SK-N-SH treated with all-trans-retinoic acid at 6 μM for 48 hours (cell line): ENCODE results near the gene PTPRT.

Experiments
- ATAC-seq: fragments of 200-7000 bp; cut with Tn5 transposase; 3 replicates; pipeline ENCODE4 v1.9.1; 2020; ENCODE audit warnings: mild to moderate bottlenecking, moderate library complexity
- ARNTL ChIP-seq: fragments of 450-650 bp; formaldehyde crosslinking; IDR thresholded peaks from 2 replicates; pipeline ENCODE4 v1.5.0; 2020; ENCODE audit warnings: low read depth, mild to moderate bottlenecking, moderate library complexity, borderline replicate concordance
- BACH2 ChIP-seq: fragments of 250-450 bp; sonication (Bioruptor Pico); IDR thresholded peaks from 2 replicates; pipeline ENCODE4 v1.9.0; 2021; ENCODE audit warnings: mild to moderate bottlenecking, borderline replicate concordance
- CSDC2 ChIP-seq: fragments of 250-450 bp; sonication (Bioruptor Pico); IDR thresholded peaks from 2 replicates; pipeline ENCODE4 v1.5.0; 2020; ENCODE audit warnings: mild to moderate bottlenecking, moderate library complexity
- ESRRG ChIP-seq: fragments of 250-450 bp; sonication (Bioruptor Pico); IDR thresholded peaks from 2 replicates; pipeline ENCODE4 v1.6.1; 2021; ENCODE audit warnings: mild to moderate bottlenecking
- GLIS3 ChIP-seq: fragments of 250-450 bp; sonication (Bioruptor Pico); IDR thresholded peaks from 2 replicates; pipeline ENCODE4 v1.5.0; 2020; ENCODE audit warnings: mild to moderate bottlenecking, moderate library complexity
- ISL1 ChIP-seq: fragments of 250-450 bp; sonication (Bioruptor Pico); IDR thresholded peaks from 2 replicates; pipeline ENCODE4 v2.1.2; 2022; ENCODE audit warnings: mild to moderate bottlenecking, moderate library complexity
- OSR1 ChIP-seq: fragments of 250-450 bp; sonication (Bioruptor Pico); IDR thresholded peaks from 2 replicates; pipeline ENCODE4 v1.8.0; 2022; ENCODE audit warnings: moderate library complexity, mild to moderate bottlenecking, inconsistent platforms
- PPARA ChIP-seq: fragments of 250-450 bp; sonication (Bioruptor Pico); IDR thresholded peaks from 2 replicates; pipeline ENCODE4 v1.5.0; 2020; ENCODE audit warnings: mild to moderate bottlenecking, borderline replicate concordance
- RARB ChIP-seq: fragments of 250-450 bp; sonication (Bioruptor Pico); IDR thresholded peaks from 2 replicates; pipeline ENCODE4 v1.8.0; 2021; ENCODE audit warnings: mild to moderate bottlenecking, moderate library complexity
- SNAI2 ChIP-seq: fragments of 250-450 bp; sonication (Bioruptor Pico); IDR thresholded peaks from 2 replicates; pipeline ENCODE4 v1.5.0; 2020; ENCODE audit warnings: mild to moderate bottlenecking, moderate library complexity
- TCF4 ChIP-seq: fragments of 250-450 bp; sonication (Bioruptor Pico); IDR thresholded peaks from 2 replicates; pipeline ENCODE4 v1.8.0; 2021; ENCODE audit warnings: mild to moderate bottlenecking, moderate library complexity, borderline replicate concordance
- TOX ChIP-seq: fragments of 250-450 bp; sonication (Bioruptor Pico); IDR thresholded peaks from 2 replicates; pipeline ENCODE4 v1.8.0; 2021; ENCODE audit warnings: mild to moderate bottlenecking, moderate library complexity, borderline replicate concordance
- ZC3H10 ChIP-seq: fragments of 250-450 bp; sonication (Bioruptor Pico); IDR thresholded peaks from 2 replicates; pipeline ENCODE4 v1.5.1; 2021; ENCODE audit warnings: mild to moderate bottlenecking, moderate library complexity
- ZFP3 ChIP-seq: fragments of 250-450 bp; sonication (Bioruptor Pico); IDR thresholded peaks from 2 replicates; pipeline ENCODE4 v1.5.0; 2020; ENCODE audit warnings: mild to moderate bottlenecking, moderate library complexity
- ZFP30 ChIP-seq: fragments of 450-650 bp; formaldehyde crosslinking; IDR thresholded peaks from 2 replicates; pipeline ENCODE4 v1.5.0; 2022; ENCODE audit warnings: mild to moderate bottlenecking, moderate library complexity
- ZNF565 ChIP-seq: fragments of 450-650 bp; formaldehyde crosslinking; conservative IDR thresholded peaks from 2 replicates; pipeline ENCODE4 v1.5.0; 2020; ENCODE audit warnings: low read depth, mild to moderate bottlenecking, moderate library complexity
- ZNF70 ChIP-seq: fragments of 450-650 bp; formaldehyde crosslinking; IDR thresholded peaks from 2 replicates; pipeline ENCODE4 v1.5.0; 2020; ENCODE audit warnings: mild to moderate bottlenecking, moderate library complexity
- ZNF8 ChIP-seq: fragments of 450-650 bp; formaldehyde crosslinking; IDR thresholded peaks from 2 replicates; pipeline ENCODE4 v1.5.0; 2020; ENCODE audit warnings: mild to moderate bottlenecking, moderate library complexity
- TF ChIP-seq, protein P1 (sequence below): fragments of 250-450 bp; sonication (Bioruptor Pico); IDR thresholded peaks from 2 replicates; pipeline ENCODE4 v1.5.1; 2020; ENCODE audit warnings: low read depth, mild to moderate bottlenecking, moderate library complexity
- TF ChIP-seq, protein P2 (sequence below): fragments of 250-450 bp; sonication (Bioruptor Pico); IDR thresholded peaks from 2 replicates; pipeline ENCODE4 v1.5.1; 2021; ENCODE audit warnings: mild to moderate bottlenecking, moderate library complexity
- TF ChIP-seq, protein P3 (sequence below): fragments of 250-450 bp; sonication (Bioruptor Pico); IDR thresholded peaks from 2 replicates; pipeline ENCODE4 v1.8.0; 2021; ENCODE audit warnings: low read depth, mild to moderate bottlenecking, moderate library complexity, borderline replicate concordance
- TF ChIP-seq, protein P4 (sequence below): fragments of 250-450 bp; sonication (Bioruptor Pico); IDR thresholded peaks from 2 replicates; pipeline ENCODE4 v1.5.0; 2020; ENCODE audit warnings: mild to moderate bottlenecking, moderate library complexity
- TF ChIP-seq, protein P5 (sequence below): fragments of 250-450 bp; sonication (Bioruptor Pico); IDR thresholded peaks from 2 replicates; pipeline ENCODE4 v1.8.0; 2020; ENCODE audit warnings: mild to moderate bottlenecking, moderate library complexity, borderline replicate concordance

The PTPRT gene

DNA sequence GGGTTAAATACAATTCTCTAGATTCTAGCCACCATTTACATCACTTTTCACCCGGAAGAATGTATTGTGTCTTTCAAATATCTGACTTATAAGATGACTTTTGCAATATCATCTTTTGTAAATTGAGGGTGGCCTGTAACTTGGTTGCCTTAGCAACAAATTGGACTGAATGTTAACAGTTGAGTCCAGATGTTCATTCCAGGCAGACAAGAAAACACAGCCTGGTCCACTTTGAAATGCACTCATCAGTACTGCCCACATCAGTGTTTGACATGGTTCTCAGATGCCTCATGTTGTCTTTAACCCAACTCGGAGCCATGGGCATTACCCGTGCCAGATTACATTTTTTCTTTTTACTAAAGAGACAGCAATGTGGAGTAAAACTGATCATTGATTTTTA is 789.9 kb downstream of the PTPRT start (continued):
- no peak for TF ChIP-seq ZNF565 (CRISPR knock-in tag)
- TF ChIP-seq SNAI2 (CRISPR knock-in tag), result no peak
- TF ChIP-seq ZC3H10 (CRISPR knock-in tag), result no peak
- TF ChIP-seq, protein P1, sequence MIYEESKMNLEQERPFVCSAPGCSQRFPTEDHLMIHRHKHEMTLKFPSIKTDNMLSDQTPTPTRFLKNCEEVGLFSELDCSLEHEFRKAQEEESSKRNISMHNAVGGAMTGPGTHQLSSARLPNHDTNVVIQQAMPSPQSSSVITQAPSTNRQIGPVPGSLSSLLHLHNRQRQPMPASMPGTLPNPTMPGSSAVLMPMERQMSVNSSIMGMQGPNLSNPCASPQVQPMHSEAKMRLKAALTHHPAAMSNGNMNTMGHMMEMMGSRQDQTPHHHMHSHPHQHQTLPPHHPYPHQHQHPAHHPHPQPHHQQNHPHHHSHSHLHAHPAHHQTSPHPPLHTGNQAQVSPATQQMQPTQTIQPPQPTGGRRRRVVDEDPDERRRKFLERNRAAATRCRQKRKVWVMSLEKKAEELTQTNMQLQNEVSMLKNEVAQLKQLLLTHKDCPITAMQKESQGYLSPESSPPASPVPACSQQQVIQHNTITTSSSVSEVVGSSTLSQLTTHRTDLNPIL (CRISPR knock-in tag), result no peak

DNA sequence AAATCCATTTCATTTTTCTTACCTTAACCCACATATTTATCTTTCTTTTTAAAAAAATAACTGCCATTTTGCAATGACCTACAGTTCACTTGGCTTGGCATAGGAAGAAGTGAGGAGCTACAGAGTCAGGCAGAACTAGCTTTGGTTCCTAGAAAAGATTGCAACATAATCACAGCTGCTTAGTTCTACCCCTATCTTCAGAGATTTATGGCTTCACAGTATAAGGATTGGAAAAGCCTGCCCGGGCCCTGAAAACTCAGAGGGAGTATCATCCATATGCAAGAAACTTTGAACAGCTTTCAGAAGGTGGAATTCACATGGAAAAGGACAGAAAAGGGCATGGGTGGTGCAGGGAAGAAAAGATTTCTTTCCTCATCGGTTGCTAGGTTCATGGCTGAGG is 797.3 kb downstream of the PTPRT start:
- ATAC-seq, result no peak
- TF ChIP-seq PPARA (CRISPR knock-in tag), result no peak
- TF ChIP-seq, all 23 proteins: peak for 0

DNA sequence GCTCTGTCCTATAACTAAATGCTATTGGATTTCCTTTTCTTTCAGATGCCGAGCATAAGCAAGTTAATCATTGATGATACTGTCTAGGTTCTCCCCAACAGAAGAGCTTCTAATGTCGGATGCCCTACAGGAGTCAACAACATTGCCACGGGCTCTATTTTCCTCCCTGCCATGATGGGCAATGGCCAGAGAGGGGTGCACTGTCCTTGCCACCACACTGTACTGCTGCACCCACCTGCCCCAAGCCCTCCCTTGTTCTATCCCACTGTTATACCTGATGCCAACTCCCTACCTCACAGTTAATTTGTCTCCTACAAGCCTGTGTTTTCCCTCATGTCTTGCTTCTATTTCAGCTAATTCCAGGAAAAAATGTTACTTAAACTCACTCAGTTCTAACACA is 797.9 kb downstream of the PTPRT start:
- TF ChIP-seq CSDC2 (CRISPR knock-in tag), result no peak
- TF ChIP-seq, protein P2, sequence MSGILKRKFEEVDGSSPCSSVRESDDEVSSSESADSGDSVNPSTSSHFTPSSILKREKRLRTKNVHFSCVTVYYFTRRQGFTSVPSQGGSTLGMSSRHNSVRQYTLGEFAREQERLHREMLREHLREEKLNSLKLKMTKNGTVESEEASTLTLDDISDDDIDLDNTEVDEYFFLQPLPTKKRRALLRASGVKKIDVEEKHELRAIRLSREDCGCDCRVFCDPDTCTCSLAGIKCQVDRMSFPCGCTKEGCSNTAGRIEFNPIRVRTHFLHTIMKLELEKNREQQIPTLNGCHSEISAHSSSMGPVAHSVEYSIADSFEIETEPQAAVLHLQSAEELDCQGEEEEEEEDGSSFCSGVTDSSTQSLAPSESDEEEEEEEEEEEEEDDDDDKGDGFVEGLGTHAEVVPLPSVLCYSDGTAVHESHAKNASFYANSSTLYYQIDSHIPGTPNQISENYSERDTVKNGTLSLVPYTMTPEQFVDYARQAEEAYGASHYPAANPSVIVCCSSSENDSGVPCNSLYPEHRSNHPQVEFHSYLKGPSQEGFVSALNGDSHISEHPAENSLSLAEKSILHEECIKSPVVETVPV (CRISPR knock-in tag), result no peak
- TF ChIP-seq SNAI2 (CRISPR knock-in tag), result no peak
- no peak for TF ChIP-seq ZNF8 (CRISPR knock-in tag)
- no peak for TF ChIP-seq ESRRG
- TF ChIP-seq GLIS3, result no peak
- ATAC-seq, result no peak

DNA sequence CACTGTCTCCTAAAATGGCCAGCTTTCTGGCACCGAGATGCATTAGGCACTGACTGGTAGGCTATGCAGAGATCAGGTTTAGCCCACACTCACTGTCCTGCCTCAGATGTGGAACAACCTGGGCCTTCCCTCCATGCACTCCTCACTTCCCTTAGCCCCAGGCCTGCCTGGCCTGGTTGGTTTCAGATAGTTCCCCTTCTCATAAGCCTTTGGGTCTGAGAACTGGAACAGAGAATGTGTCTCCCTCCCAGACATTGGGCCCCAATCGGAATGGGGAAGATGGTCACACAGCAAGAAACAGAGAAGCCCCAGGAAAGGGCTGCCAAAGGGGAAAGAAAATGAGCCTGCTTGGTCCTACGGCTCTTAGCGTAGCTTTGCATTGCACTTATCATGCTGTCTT is 809.4 kb downstream of the PTPRT start:
- no peak for TF ChIP-seq ZFP30 (CRISPR knock-in tag)
- TF ChIP-seq GLIS3, result no peak
- TF ChIP-seq ZFP3, result no peak
- TF ChIP-seq BACH2 (CRISPR knock-in tag), result no peak
- TF ChIP-seq, protein P3, sequence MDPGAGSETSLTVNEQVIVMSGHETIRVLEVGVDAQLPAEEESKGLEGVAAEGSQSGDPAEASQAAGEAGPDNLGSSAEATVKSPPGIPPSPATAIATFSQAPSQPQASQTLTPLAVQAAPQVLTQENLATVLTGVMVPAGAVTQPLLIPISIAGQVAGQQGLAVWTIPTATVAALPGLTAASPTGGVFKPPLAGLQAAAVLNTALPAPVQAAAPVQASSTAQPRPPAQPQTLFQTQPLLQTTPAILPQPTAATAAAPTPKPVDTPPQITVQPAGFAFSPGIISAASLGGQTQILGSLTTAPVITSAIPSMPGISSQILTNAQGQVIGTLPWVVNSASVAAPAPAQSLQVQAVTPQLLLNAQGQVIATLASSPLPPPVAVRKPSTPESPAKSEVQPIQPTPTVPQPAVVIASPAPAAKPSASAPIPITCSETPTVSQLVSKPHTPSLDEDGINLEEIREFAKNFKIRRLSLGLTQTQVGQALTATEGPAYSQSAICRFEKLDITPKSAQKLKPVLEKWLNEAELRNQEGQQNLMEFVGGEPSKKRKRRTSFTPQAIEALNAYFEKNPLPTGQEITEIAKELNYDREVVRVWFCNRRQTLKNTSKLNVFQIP (CRISPR knock-in tag), result no peak
- no peak for TF ChIP-seq OSR1 (CRISPR knock-in tag)
- TF ChIP-seq, protein P1 (CRISPR knock-in tag), result no peak
- no peak for TF ChIP-seq RARB (CRISPR knock-in tag)
- TF ChIP-seq PPARA (CRISPR knock-in tag), result no peak
- TF ChIP-seq, protein P4, sequence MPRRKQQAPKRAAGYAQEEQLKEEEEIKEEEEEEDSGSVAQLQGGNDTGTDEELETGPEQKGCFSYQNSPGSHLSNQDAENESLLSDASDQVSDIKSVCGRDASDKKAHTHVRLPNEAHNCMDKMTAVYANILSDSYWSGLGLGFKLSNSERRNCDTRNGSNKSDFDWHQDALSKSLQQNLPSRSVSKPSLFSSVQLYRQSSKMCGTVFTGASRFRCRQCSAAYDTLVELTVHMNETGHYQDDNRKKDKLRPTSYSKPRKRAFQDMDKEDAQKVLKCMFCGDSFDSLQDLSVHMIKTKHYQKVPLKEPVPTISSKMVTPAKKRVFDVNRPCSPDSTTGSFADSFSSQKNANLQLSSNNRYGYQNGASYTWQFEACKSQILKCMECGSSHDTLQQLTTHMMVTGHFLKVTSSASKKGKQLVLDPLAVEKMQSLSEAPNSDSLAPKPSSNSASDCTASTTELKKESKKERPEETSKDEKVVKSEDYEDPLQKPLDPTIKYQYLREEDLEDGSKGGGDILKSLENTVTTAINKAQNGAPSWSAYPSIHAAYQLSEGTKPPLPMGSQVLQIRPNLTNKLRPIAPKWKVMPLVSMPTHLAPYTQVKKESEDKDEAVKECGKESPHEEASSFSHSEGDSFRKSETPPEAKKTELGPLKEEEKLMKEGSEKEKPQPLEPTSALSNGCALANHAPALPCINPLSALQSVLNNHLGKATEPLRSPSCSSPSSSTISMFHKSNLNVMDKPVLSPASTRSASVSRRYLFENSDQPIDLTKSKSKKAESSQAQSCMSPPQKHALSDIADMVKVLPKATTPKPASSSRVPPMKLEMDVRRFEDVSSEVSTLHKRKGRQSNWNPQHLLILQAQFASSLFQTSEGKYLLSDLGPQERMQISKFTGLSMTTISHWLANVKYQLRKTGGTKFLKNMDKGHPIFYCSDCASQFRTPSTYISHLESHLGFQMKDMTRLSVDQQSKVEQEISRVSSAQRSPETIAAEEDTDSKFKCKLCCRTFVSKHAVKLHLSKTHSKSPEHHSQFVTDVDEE (CRISPR knock-in tag), result no peak
- TF ChIP-seq CSDC2 (CRISPR knock-in tag), result no peak
- TF ChIP-seq ISL1, result no peak
- TF ChIP-seq ZC3H10 (CRISPR knock-in tag), result no peak
- TF ChIP-seq, all 23 proteins: peak for 0
- ATAC-seq, result no peak

DNA sequence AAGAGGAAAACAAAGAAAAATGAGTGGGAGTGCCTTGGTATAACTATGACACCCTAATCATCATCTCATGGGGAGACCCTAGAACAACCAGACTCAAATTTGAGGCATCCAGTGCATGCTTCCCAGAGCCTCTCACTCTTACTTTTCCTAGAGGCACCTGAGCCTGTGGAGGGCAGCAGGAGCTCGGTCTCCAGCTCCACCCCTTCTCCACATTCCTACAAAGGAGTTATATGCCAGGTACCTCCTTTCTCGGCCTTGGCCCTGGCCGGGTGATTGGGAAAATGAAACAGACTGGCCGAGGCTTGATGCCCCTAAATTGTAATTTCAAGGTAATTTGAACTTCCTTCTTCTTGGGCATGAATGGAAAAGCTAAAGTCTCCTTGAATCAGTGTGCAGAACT is 810.3 kb downstream of the PTPRT start:
- TF ChIP-seq ZNF8 (CRISPR knock-in tag), result no peak
- no peak for TF ChIP-seq ARNTL (CRISPR knock-in tag)
- no peak for TF ChIP-seq ISL1
- TF ChIP-seq TOX (CRISPR knock-in tag), result no peak
- TF ChIP-seq ZFP3, result no peak
- TF ChIP-seq ESRRG, result no peak
- no peak for TF ChIP-seq BACH2 (CRISPR knock-in tag)
- no peak for TF ChIP-seq ZNF70 (CRISPR knock-in tag)
- no peak for TF ChIP-seq GLIS3
- no peak for TF ChIP-seq RARB (CRISPR knock-in tag)
- TF ChIP-seq, protein P2 (CRISPR knock-in tag), result no peak
- TF ChIP-seq TCF4 (CRISPR knock-in tag), result no peak
- TF ChIP-seq, protein P5, sequence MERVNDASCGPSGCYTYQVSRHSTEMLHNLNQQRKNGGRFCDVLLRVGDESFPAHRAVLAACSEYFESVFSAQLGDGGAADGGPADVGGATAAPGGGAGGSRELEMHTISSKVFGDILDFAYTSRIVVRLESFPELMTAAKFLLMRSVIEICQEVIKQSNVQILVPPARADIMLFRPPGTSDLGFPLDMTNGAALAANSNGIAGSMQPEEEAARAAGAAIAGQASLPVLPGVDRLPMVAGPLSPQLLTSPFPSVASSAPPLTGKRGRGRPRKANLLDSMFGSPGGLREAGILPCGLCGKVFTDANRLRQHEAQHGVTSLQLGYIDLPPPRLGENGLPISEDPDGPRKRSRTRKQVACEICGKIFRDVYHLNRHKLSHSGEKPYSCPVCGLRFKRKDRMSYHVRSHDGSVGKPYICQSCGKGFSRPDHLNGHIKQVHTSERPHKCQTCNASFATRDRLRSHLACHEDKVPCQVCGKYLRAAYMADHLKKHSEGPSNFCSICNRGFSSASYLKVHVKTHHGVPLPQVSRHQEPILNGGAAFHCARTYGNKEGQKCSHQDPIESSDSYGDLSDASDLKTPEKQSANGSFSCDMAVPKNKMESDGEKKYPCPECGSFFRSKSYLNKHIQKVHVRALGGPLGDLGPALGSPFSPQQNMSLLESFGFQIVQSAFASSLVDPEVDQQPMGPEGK (CRISPR knock-in tag), result no peak
- no peak for TF ChIP-seq PPARA (CRISPR knock-in tag)
- ATAC-seq, result no peak
